ENCODE data around the gene GPX4.
A peak's percentile ranks its signal among the peaks of the same experiment; 100 is the strongest.

The GPX4 gene

DNA sequence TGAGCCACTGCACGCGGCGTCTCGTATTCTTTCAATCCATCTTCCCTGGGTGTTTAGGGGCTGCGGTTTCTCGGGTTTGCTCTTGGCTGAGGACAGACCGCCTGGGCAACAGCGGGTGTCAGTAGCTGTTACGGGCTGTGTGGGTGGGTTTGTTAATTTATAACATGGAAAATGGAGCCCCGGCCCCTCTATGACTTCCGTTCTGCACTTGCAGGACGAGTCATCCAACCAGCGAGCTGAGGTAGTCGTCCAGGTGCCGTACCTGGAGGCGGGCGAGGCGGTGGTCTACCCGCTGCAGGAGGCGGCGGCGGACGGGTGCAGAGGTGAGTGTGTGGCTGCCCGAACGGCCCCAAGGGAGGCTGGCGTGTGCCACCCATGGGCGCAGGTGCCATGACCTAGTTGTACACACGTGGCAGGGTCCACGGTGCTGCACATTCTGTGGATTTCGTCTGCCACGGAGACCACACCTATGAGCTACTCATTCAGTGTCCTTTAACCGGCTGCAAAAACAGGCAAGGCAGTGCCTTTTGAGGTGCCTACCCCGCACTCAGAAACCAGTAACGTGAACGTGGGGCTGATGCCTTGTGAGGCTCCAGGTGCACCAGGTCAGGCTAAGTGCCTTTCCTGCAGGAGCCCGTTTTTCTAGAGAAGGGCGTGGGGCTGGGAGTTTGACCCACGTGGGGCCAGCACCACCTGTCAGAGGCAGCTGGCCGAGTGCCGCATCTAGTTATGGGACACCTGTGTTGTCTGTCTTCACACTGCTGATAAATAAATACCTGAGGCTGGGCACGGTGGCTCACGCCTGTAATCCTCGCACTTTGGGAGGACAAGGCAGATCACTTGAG, 19.5 kb upstream of the GPX4 start:
- DNase-seq (ENCODE audit: low read depth in 2 of 2), result no peak

DNA sequence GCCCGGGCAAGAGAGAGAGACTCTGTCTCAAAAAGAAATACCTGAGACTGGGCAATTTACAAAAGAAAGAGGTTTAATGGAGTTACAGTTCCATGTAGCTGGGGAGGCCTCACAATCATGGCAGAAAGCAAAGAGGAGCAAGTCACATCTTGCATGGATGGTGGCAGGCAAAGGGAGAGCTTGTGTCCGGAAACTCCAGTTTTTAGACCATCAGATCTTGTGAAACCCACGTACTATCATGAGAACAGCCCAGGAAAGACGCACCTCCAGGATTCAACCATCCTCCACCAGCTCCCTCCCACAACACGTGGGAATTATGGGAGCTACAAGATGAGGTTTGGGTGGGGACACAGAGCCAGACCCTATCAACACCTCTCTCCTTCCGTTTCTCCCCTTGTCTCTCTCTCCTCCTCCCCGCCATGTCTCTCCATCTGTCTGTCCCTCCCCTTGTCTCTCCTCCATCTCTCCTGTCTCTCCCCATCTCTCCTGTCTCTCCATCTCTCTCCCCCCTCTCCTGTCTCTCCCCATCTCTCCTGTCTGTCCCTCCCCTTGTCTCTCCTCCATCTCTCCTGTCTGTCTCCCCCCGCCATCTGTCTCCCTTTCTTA, 18.6 kb upstream of the GPX4 start:
- no peak for DNase-seq (ENCODE audit: low read depth in 2 of 2)

- DNase-seq (ENCODE audit: low read depth in 2 of 2), result no peak
Measured at GRCh38 chr19:1085676-1086442, 17.9 kb upstream of the GPX4 start.

DNA sequence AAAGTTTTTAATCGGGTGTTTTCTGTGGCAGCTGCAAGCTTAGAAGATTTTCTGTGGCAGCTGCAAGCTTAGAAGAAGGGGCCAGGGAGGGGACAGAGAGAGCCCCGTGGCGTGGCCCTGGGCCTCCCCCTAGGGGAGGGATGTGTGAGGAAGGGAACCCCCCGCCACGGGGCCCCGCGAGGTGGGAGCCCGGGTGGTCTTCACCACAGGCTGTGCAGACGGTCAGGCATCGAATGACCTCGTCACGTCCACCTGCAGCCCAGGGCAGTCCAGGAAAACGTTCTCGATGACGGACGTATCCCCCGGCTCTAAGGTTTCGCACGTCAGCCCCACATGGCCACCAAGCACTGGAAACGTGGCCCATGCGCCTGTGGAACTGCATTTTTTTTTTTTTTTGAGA, 17.2 kb upstream of the GPX4 start:
- no peak for DNase-seq (ENCODE audit: low read depth in 2 of 2)

- no peak for DNase-seq (ENCODE audit: low read depth in 2 of 2)
Measured at GRCh38 chr19:1087813-1088415, 15.9 kb upstream of the GPX4 start.

DNA sequence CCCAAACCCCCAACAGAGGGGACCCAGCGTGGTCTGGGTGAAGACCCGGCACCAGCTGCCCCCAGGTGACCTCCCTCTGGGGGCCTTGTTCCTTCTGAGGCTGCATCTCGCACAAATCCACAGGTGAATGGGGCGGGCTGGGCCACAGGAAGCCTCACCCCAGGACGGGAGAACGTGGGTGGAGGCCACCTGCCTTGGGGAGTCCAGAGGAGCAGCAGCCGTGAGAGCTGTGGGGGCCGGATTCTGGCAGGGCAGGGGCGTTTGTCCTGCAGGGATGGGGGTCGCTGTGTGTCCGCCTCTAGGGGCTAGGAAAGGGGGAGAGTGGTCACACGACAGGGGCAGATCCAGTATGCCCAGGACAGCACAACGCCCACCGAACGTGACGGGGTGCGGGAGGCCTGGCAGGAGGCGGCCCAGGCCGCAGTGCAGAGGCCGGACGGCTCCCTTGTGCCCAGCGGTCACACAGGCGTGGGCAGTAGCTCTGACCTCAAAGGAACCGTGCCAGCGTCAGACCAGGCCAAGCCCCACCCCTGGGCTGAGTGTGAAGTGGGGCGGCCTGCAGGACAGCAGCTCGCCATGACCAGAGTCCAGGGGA, 15.3 kb upstream of the GPX4 start:
- no peak for DNase-seq (ENCODE audit: low read depth in 2 of 2)

- no peak for DNase-seq (ENCODE audit: low read depth in 2 of 2)
Measured at GRCh38 chr19:1089126-1089771, 14.5 kb upstream of the GPX4 start.

GRCh38 chr19:1089891-1090290, 13.9 kb upstream of the GPX4 start:
- no peak for DNase-seq (ENCODE audit: low read depth in 2 of 2)

- peak in 1 of 2 donors; percentile 65 for DNase-seq (ENCODE audit: low read depth in 2 of 2)
Measured at GRCh38 chr19:1090731-1091543, 12.9 kb upstream of the GPX4 start.

GRCh38 chr19:1091544-1092175, 12.1 kb upstream of the GPX4 start:
- no peak for DNase-seq (ENCODE audit: low read depth in 2 of 2)

- DNase-seq (ENCODE audit: low read depth in 2 of 2), result no peak
Measured at GRCh38 chr19:1093330-1093729, 10.5 kb upstream of the GPX4 start.

DNA sequence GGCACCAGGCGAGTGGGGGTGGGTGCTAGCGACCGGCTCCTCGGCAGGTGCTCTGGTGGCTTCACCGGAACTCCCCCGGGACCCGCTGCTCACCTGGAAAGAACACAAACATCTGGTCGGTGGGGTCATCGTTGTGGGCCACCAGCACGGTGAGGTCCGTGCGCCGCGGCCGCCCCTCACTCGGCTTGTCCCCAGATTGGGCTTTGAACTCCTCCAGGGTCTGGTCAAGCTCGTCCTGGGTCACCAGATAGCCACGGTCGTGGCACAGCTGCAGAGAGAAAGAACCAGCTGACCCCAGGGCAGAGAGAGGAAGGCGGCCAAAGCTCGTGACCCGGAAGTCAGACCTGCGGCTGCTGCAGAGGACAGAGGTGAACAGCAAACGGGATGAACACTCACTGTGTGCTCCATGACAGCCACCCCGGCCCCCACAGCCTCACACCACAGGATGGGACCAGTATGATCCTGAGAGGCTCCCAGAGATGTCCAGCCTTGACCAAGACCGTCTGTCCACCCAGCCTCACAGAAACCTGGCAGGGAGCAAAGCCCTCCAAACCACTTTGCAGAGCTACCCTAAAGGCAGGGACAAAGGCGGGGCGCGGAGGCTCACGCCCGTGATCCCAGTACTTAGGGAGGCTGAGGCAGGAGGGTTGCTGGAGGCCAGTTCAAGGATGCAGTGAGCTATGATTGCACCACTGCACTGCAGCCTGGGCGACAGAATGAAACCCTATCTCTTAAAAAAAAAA, 9.8 kb upstream of the GPX4 start:
- no peak for DNase-seq (ENCODE audit: low read depth in 2 of 2)

DNA sequence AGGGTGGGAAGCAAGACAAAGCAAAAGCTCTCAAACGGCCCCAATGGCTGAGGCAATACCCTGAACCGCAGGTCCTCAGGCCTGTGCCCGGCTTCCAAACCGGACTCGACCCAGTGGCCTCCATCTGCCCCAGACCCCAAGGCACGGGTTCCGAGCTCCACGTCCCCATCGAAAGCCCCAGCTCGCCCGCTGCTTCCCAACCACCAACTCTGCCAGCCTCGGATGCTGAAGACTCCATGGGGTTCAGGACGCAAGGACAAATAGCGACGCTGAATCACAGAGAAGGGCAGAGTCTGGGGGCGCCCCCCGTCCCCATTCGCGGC, 9.2 kb upstream of the GPX4 start:
- no peak for DNase-seq (ENCODE audit: low read depth in 2 of 2)

DNA sequence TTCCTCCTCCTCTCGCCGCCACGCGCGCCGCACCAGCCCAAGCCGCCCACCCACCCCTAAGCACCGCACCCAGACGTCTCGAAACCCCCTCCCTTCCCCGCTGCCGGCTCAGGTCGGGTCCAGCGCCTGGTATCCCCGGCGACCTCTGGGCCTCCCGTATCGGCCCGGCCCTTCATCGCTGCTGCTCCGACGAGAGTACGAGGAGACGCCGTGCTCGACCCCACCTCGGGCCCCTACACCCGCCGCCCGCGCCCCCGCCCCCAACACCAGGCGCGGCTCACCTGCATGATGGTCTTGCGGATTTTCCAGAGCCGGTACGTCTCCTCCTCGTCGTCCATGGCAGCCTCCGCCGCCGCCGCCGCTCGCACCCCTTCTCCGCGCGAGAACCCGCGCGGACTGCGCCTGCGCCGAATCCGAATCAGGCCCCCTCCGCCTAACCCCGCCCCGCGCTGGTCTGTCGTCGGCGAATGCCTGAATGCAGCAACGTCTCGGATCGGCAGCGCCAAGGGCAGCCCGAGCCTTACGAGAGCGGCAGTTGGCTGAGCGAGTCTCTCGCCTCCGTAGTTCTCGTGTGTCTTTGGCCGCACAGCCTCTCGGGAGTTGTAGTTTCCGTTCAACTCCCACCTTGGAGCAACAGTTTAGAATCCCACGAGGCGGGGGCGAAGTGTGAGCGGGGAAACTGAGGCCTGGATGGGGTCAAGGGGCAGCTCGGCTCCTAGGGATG, 8.7 kb upstream of the GPX4 start, which contains the start of gene POLR2E:
Gene POLR2E (minus strand): TSS at position 398 of the 724 bp plus-strand sequence. CDS start 60 bp downstream, at position 338.
- DNase-seq (ENCODE audit: low read depth in 2 of 2), result peak; percentile 96 to 97

- DNase-seq (ENCODE audit: low read depth in 2 of 2), result no peak
Measured at GRCh38 chr19:1097810-1098176, 6.0 kb upstream of the GPX4 start.

GRCh38 chr19:1098177-1099051, 5.4 kb upstream of the GPX4 start:
- DNase-seq (ENCODE audit: low read depth in 2 of 2), result no peak

GRCh38 chr19:1101337-1101698, 2.5 kb upstream of the GPX4 start:
- no peak for DNase-seq (ENCODE audit: low read depth in 2 of 2)
